ENCODE data around the gene CRYBG3.
"Not testable (repeated sequence)": the region's sequence is repeated elsewhere in the genome, so short reads cannot be mapped to it uniquely, and the experiment has no call there.

Gene CRYBG3

GRCh38 chr3:97899331-97899730 lies 77.5 kb downstream of the CRYBG3 start:
- no peak for TF ChIP-seq CTCF (IDR thresholded peaks at IDR 0.05; ENCODE audit: poor library complexity, severe bottlenecking)
- no peak for ATAC-seq (ENCODE audit: low read depth)
- no peaks in the 10 kb centered on the region for H3K27me3 ChIP-seq (ENCODE audit: insufficient read depth, poor library complexity, severe bottlenecking)
- no peak for DNase-seq (ENCODE audit: low spot score)
- no peaks in the 10 kb centered on the region for H3K9me3 ChIP-seq (ENCODE audit: severe bottlenecking)
- H3K27ac ChIP-seq (ENCODE audit: poor library complexity, severe bottlenecking), result no peak overlapping the region
- H3K4me1 ChIP-seq (ENCODE audit: insufficient read depth, poor library complexity, severe bottlenecking), result no peaks in the 10 kb centered on the region
- H3K36me3 ChIP-seq (ENCODE audit: low read depth), result no peaks in the 10 kb centered on the region; the same call in none of the 2 replicates
- H3K4me3 ChIP-seq (ENCODE audit: severe bottlenecking), result no peak overlapping the region

DNA sequence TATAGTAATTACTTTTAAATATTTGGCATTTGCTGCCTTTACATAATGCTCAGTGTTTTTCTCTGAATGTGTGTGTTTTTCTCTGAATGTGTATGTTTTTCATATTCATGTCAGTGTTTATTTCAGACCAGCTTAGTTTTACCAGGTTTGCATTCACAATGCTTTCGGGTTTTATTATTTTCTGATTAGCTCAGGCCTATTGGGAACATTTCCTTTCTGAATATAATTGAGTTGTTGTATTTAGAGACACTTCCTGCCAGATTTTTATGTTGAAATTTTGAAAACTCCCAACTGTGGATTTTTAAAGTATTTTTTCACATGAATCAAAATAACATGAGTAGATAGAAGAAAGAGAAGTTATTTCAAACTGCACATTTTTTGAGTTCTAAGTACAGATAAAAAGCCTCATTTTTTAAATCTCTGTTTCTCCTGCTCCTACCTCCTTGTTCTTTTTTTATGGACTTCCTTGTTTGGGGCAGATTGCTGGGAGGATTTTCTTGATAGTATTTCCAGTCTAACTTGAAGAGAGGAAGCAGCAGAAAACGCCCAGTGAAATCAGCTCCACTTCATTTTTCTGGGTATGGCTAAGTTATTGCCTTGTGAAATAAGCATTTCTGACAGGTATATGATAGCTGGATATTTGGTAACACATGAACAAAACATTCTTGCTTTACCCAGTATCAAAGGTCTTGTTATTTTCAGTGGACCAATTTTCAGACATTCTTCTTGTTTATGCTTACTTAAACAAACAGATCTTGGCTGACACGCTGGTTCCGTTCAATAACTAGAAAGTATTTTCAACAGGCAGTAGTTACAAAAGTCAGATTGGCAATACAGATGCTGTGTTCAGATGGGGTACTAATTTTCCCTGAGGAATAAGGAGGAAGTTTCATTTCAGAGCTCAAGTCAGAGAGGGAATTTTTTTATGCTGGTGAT lies 79.8 kb downstream of the CRYBG3 start:
- no peaks in the 10 kb centered on the region for H3K27me3 ChIP-seq (ENCODE audit: insufficient read depth, poor library complexity, severe bottlenecking)
- H3K36me3 ChIP-seq (ENCODE audit: low read depth), result no peaks in the 10 kb centered on the region; the same call in none of the 2 replicates
- TF ChIP-seq CTCF (IDR thresholded peaks at IDR 0.05; ENCODE audit: poor library complexity, severe bottlenecking), result no peak
- ATAC-seq (ENCODE audit: low read depth) (no peak), DNase-seq (ENCODE audit: low spot score) (no peak)
- no peaks in the 10 kb centered on the region for H3K4me1 ChIP-seq (ENCODE audit: insufficient read depth, poor library complexity, severe bottlenecking)
- no peak overlapping the region for H3K27ac ChIP-seq (ENCODE audit: poor library complexity, severe bottlenecking)
- no peaks in the 10 kb centered on the region for H3K9me3 ChIP-seq (ENCODE audit: severe bottlenecking)
- H3K4me3 ChIP-seq (ENCODE audit: severe bottlenecking), result no peak overlapping the region

GRCh38 chr3:97909830-97910229 lies 88.0 kb downstream of the CRYBG3 start:
- DNase-seq (ENCODE audit: low spot score); H3K9me3 ChIP-seq (ENCODE audit: severe bottlenecking); H3K27ac ChIP-seq (ENCODE audit: poor library complexity, severe bottlenecking); H3K4me3 ChIP-seq (ENCODE audit: severe bottlenecking); H3K27me3 ChIP-seq (ENCODE audit: insufficient read depth, poor library complexity, severe bottlenecking); H3K36me3 ChIP-seq (ENCODE audit: low read depth); ATAC-seq (ENCODE audit: low read depth): not testable (repeated sequence)
- peaks cover 16% of the 10 kb centered on the region for H3K4me1 ChIP-seq (ENCODE audit: insufficient read depth, poor library complexity, severe bottlenecking)

DNA sequence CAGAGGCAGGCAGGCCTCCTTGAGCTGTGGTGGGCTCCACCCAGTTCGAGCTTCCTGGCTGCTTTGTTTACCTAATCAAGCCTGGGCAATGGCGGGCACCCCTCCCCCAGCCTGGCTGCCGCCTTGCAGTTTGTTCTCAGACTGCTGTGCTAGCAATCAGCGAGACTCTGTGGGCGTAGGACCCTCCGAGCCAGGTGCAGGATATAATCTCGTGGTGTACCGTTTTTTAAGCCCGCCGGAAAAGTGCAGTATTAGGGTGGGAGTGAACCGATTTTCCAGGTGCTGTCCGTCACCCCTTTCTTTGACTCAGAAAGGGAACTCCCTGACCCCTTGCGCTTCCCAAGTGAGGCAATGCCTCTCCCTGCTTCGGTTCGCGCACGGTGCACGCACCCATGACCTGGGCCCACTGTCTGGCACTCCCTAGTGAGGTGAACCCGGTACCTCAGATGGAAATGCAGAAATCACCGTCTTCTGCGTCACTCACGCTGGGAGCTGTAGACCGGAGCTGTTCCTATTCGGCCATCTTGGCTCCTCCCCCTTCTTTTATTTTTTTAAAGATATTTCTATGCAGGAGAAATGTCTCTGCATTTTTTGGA lies 88.5 kb downstream of the CRYBG3 start:
- H3K27me3 ChIP-seq (ENCODE audit: insufficient read depth, poor library complexity, severe bottlenecking); H3K9me3 ChIP-seq (ENCODE audit: severe bottlenecking); H3K36me3 ChIP-seq (ENCODE audit: low read depth); H3K27ac ChIP-seq (ENCODE audit: poor library complexity, severe bottlenecking); H3K4me3 ChIP-seq (ENCODE audit: severe bottlenecking); ATAC-seq (ENCODE audit: low read depth); DNase-seq (ENCODE audit: low spot score): not testable (repeated sequence)
- H3K4me1 ChIP-seq (ENCODE audit: insufficient read depth, poor library complexity, severe bottlenecking), result peaks cover 16% of the 10 kb centered on the region

- TF ChIP-seq CTCF (IDR thresholded peaks at IDR 0.05; ENCODE audit: poor library complexity, severe bottlenecking), result no peak
- H3K4me3 ChIP-seq (ENCODE audit: severe bottlenecking), result no peak overlapping the region
- H3K9me3 ChIP-seq (ENCODE audit: severe bottlenecking), result no peaks in the 10 kb centered on the region
- no peaks in the 10 kb centered on the region for H3K27me3 ChIP-seq (ENCODE audit: insufficient read depth, poor library complexity, severe bottlenecking)
- H3K36me3 ChIP-seq (ENCODE audit: low read depth), result peaks cover 5% of the 10 kb centered on the region; the same call in 1 of the 2 replicates
- peaks cover 16% of the 10 kb centered on the region for H3K4me1 ChIP-seq (ENCODE audit: insufficient read depth, poor library complexity, severe bottlenecking)
- DNase-seq (ENCODE audit: low spot score) (no peak), ATAC-seq (ENCODE audit: low read depth) (no peak; the same call in 2 of the 3 replicates)
- H3K27ac ChIP-seq (ENCODE audit: poor library complexity, severe bottlenecking), result no peak overlapping the region
These were observed 89.1 kb downstream of the CRYBG3 start for GRCh38 chr3:97910931-97911351.
